Fibroblast of lung (primary cell): Measurements from ENCODE around the gene RRP12.

ENCODE experiments used
- CTCF ChIP-seq, 2 donors: IDR thresholded peaks in 1 of 2; conservative IDR thresholded peaks in 1 of 2; 1 replicate in 1 of 2; 2 replicates in 1 of 2; pipeline ENCODE4 v1.5.1; 2011 to 2012; ENCODE audit warnings: low read length in 2 of 2, control low read depth in 1 of 2, inconsistent platforms in 1 of 2, low read depth in 1 of 2, mild to moderate bottlenecking in 1 of 2
- EZH2 ChIP-seq: IDR thresholded peaks from 2 replicates; pipeline ENCODE4 v1.5.1; 2012; ENCODE audit warnings: low read length, control low read depth, mild to moderate bottlenecking; ENCODE audit errors: missing control alignments

- TF ChIP-seq CTCF (conservative IDR thresholded peaks at IDR 0.05 in 1 of 2, IDR thresholded peaks at IDR 0.05 in 1 of 2; ENCODE audit: low read depth in 1 of 2, low read length in 2 of 2) (no peak), EZH2 (no peak)
Measured at GRCh38 chr10:97349752-97350513, 51.2 kb downstream of the RRP12 start.
